NCI-H2171 treated with DMSO at 0.1 percent for 48 hours (cell line): ENCODE results near the gene SENP3.

Experiments used
- DNase-seq: peaks from one replicate; lab custom pipeline; 2025; lab: John Stamatoyannopoulos, UW

SENP3 gene

GRCh38 chr17:7561589-7562207, at the start of gene SENP3:
Gene SENP3, plus strand, starts transcription at chr17:7561919. Its CDS starts 1,158 bp downstream, at chr17:7563077.
- DNase-seq: peak; percentile 81

DNA sequence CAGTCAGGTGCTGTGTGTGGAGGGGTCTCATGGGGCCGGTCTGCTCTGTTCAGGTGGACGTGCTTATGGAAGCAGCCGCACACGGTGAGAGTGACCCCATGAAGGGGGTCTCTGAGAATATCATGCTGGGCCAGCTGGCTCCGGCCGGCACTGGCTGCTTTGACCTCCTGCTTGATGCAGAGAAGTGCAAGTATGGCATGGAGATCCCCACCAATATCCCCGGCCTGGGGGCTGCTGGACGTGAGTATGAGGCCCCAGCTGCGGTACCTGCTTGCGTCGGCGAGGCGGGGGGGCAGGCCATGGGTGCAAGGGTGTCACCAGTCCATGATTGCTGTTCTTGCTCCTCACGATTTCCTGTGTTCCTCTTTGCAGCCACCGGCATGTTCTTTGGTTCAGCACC, 49.6 kb upstream of the SENP3 start:
- no peak for DNase-seq

- DNase-seq: no peak
Measured at GRCh38 chr17:7512824-7513540, 48.7 kb upstream of the SENP3 start.

GRCh38 chr17:7513850-7514419, 47.8 kb upstream of the SENP3 start:
- DNase-seq: no peak

DNA sequence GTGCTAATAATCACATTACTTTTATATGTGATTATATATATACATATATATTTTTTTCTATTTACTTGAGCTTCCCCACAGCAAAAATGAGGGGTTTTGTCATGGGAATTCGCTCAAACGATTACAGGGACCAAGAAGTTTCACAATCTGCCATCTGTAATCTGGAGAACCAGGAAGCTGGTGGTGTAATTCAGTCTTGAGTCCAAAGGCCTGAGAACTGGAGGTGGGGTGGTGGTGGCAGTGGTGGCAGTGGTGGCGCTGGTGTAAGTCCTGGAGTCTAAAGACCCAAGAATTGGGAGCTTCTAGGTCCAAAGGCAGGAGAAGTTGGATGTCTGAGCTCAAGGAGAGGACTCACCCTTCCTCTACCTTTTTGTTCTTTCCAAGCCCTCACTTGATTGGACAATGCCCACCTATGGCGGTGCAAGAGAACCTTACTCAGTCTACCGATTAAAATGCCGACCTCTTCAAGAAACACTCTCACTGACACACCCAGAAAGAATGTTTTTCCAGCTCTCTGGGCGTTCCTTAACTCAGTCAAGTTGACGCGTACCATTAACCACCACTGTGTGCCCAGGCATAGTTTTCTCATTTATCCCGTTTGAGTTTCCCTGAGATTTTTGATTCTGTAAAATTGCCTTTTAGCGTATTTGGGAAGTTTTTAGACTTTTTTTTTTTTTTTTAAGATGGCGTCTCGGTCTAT, 45.7 kb upstream of the SENP3 start:
- no peak for DNase-seq

DNA sequence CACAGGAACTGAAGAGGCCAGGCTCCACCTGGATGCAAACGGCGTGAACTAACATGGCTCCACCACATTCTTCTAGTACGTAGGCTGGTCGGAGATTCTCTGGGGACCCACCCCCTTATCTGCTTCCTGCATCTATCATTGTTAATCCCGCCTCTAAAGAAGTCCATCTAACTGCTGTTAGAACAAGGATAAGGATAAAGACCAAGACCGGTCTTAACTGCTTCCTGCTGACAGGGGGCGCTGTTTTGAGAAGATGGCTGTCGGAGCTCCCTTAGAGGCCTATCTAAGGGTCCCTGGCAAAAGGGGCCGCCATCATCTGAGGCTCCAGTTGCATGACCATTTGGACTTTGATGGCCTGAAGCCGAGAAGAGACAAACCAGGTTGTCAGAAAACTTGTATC, 38.7 kb upstream of the SENP3 start:
- no peak for DNase-seq

DNA sequence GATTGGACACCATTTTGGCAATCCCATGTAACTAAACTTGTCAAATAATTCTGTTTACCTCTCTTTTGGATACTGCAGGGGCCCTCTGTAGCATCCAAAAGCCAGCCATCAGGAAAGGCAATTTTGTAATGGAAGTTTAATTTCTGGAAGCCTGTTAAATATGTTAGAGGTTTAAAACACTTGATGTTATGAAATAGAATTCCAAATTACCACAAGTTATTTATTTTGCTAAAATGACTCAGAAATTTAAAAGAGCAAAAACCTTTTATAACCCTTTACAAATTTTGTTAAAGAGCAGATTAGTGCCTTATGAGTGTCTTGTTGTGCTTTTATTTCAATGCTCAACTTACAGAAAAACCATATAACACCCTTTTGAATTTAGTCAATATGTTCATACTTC, 32.9 kb upstream of the SENP3 start:
- DNase-seq: no peak

- DNase-seq: no peak
Measured at GRCh38 chr17:7530023-7530900, 31.5 kb upstream of the SENP3 start.

- no peak for DNase-seq
Measured at GRCh38 chr17:7538050-7538449, 23.7 kb upstream of the SENP3 start.

GRCh38 chr17:7538891-7539545, 22.7 kb upstream of the SENP3 start:
- no peak for DNase-seq

- no peak for DNase-seq
Measured at GRCh38 chr17:7541074-7541621, 20.6 kb upstream of the SENP3 start.

DNA sequence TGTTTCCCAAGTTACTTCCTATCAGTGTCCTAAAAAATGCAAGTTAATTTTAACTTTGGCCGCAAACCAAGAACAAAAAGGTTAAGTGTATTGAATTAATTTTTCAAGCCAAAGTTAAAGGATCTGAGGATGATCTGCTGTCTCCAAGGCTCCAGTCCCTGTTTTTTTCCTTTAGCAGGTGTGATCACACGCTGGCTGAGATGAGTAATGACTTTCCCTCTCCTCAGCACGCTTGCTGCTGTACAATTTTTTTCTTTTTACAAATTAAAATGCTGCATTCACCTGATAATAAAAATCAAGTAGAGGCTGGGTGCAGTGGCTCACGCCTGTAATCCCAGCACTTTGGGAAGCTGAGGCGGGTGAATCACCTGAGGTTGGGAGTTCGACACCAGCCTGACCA, 16.8 kb upstream of the SENP3 start:
- DNase-seq: no peak

- DNase-seq: no peak
Measured at GRCh38 chr17:7548585-7549400, 12.9 kb upstream of the SENP3 start, which contains the start of gene TNFSF12. Gene TNFSF12, plus strand, starts transcription at chr17:7549058. Its CDS starts 96 bp downstream, at chr17:7549154.

GRCh38 chr17:7549401-7550055, 12.2 kb upstream of the SENP3 start:
- DNase-seq: no peak

GRCh38 chr17:7550344-7550743, 11.4 kb upstream of the SENP3 start:
- DNase-seq: no peak

GRCh38 chr17:7551396-7551795, 10.3 kb upstream of the SENP3 start:
- no peak for DNase-seq

DNA sequence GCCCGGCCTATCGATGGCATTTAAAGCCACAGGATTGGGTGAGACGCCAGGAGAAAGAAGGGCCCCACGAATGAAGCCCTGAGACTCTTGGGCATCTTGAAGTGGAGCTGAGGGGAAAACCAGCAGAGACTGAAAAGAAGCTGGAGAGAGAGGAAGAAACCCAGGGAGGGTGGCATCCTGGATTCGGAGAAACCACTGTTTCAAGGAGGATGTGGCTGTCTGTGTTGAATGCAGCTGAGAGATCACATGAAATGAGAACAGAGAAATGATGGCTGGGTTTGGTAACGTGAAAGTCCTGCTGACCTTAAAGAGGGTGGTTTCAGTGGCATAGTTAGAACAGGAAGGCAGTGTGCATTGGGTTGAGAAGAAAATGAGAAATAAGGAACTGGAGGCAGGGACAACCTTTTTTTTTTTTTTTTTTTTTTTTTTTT, 9.1 kb upstream of the SENP3 start:
- no peak for DNase-seq

DNA sequence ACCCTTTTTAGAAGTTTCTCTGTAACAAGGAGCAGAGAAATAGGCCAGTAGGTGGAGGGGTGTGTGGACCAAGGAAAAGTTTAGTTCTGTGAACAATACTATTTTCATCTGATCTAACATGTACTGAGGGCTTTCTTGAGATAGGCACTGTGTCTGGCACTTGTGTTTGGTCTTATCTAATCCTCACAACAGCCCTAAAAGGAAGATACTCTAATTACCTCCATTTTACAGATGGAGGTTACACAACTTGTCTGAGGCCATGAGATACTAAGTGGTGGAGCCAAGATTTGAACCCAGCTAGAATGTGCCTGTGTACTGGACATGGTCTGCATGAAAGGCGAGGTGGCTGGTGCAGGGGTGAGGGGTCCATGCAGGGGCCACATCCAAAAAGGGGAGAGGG, 8.4 kb upstream of the SENP3 start:
- DNase-seq: no peak

- no peak for DNase-seq
Measured at GRCh38 chr17:7555320-7555948, 6.3 kb upstream of the SENP3 start.
